Muscle layer of duodenum (tissue), 2 donors: ENCODE data around the gene DOCK1.

ENCODE experiments used
- H3K27ac ChIP-seq: one replicate; pipeline ENCODE4 v1.7.0; 2013; ENCODE audit warnings: mild to moderate bottlenecking, low read length
- H3K27me3 ChIP-seq: one replicate; pipeline ENCODE4 v1.7.0; 2013; ENCODE audit warnings: low read depth, mild to moderate bottlenecking, control low read depth, low read length
- H3K36me3 ChIP-seq, 2 donors: one replicate each; pipeline ENCODE4 v1.7.0; 2013; ENCODE audit warnings: low read length in 2 of 2, control low read depth in 1 of 2, mild to moderate bottlenecking in 1 of 2; ENCODE audit not compliant: insufficient read depth in 2 of 2, control insufficient read depth in 1 of 2
- H3K4me1 ChIP-seq, 2 donors: one replicate each; pipeline ENCODE4 v1.7.0; 2013; ENCODE audit warnings: low read length in 2 of 2, mild to moderate bottlenecking in 2 of 2, control low read depth in 1 of 2, moderate library complexity in 1 of 2; ENCODE audit not compliant: insufficient read depth in 2 of 2, control insufficient read depth in 1 of 2
- H3K4me3 ChIP-seq, 2 donors: one replicate each; pipeline ENCODE4 v1.7.0; 2013; ENCODE audit warnings: low read length in 2 of 2, low read depth in 1 of 2, mild to moderate bottlenecking in 1 of 2
- H3K9me3 ChIP-seq, 2 donors: one replicate each; pipeline ENCODE4 v1.7.0; 2013; ENCODE audit warnings: low read length in 2 of 2, control low read depth in 1 of 2, mild to moderate bottlenecking in 1 of 2; ENCODE audit not compliant: control insufficient read depth in 1 of 2
- donor health status: healthy.

The DOCK1 gene

DNA sequence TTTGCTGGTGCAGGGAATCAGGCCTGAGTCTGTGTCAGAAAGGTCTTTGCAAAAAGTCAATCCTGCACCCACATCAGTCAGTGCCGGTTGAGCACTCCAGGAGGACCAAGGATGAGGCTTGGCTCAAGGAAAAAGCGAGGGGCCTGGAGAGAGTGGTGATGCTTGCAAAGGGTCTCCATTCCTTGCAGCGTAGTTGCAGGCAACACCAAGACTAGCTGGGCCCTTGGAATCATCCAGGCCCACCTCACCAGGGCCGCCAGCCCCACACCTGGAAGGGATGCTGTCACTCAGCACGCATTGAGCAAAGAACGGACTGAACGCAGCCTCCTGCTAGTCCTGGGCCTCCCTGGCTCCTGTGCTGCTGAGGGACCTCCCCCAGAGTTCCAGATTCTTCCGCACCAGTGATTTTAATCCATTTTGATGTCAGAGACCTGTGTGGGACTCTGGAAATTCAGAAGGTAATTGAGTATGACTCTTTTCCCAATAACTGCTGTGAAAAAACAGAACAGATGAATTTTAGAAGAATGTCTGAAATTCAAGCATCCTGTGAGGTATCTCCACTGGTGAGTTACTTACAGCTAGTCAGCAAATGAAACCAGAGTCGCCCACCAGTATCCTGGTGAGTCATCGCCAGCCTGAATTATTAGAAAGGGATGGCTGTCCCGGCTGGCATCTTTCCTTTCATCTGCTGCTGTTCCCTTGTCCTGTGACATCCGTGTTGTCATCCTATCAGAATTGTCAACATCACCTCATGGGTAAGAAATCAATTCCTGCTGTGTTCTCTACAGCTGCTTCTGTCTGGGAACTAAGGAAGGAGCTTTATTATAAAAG lies 493.1 kb downstream of the DOCK1 start:
- no peaks in the 10 kb centered on the region for H3K9me3 ChIP-seq
- no peak overlapping the region for H3K27ac ChIP-seq
- H3K4me3 ChIP-seq = no peak overlapping the region
- no peaks in the 10 kb centered on the region for H3K4me1 ChIP-seq
- H3K36me3 ChIP-seq = peaks cover 0 to 10% of the 10 kb centered on the region in 2 donors
- H3K27me3 ChIP-seq = no peaks in the 10 kb centered on the region

DNA sequence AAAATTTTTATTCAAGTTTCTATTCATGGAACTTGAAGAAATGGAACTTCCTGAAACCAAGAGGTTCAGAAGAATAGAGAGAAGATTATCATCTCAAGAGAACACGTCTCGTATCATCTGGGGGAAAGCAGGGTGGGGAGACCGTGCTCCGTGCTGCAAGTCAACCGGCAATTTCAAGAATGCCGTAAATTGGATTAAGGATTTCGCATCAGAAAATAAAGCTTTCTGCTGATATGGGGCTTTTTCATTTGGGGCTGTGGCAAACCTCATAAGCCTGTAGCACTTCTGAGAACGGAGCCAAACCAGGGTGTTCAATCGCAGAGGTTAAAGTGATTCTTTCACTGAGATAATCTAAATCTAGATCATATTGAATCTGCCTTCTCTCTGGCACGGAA lies 493.7 kb downstream of the DOCK1 start:
- Histone ChIP-seq H3K4me1 (no peaks in the 10 kb centered on the region), H3K27ac (no peak overlapping the region), H3K9me3 (no peaks in the 10 kb centered on the region), H3K4me3 (no peak overlapping the region), H3K36me3 (peaks cover 0 to 10% of the 10 kb centered on the region in 2 donors), H3K27me3 (no peaks in the 10 kb centered on the region)

DNA sequence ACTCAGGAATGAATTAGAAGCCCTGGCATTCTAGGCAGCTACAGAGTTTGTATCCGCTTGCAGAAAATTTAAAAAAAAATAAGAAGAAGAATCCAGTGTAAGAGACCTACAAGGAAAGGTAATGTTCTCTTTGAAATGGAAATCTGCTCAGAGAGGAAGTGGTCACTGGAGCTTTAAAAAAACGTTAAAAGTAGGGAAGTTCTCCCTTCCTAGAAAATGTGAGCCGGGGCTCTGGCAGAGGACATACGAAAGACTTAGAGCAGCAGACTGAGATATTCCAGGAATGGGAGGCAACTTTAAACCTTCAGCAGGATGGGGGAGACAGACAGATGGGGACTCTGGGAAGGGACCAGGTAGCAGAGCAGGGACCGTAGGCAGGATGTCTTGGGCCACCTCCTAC lies 494.4 kb downstream of the DOCK1 start:
- Histone ChIP-seq H3K27ac (no peak overlapping the region), H3K4me1 (no peaks in the 10 kb centered on the region), H3K4me3 (no peak overlapping the region), H3K9me3 (no peaks in the 10 kb centered on the region), H3K27me3 (no peaks in the 10 kb centered on the region), H3K36me3 (peaks cover 0 to 10% of the 10 kb centered on the region in 2 donors)

DNA sequence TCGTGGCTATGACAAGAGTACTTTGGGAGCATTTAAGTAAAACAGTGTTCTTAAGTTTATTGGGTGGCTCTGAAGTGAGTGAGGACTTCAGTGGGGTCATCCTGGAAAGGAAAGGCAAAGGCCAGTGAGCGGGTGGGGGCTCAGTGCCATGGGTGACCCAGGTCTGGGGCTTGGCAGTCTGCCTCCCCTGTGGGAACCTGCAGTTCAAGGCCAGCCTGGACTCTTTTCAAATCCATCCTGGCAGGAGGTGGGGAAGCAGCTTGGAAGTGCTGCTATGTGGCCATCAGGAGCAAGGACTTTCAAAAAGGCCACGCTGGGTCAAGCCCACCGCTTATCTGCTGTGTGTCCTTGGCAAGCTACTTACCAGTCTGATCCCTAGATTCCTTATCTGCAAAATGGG lies 495.0 kb downstream of the DOCK1 start:
- peaks cover 0 to 10% of the 10 kb centered on the region in 2 donors for H3K36me3 ChIP-seq
- no peak overlapping the region for H3K4me3 ChIP-seq
- H3K27me3 ChIP-seq = no peaks in the 10 kb centered on the region
- H3K27ac ChIP-seq = no peak overlapping the region
- H3K9me3 ChIP-seq = no peaks in the 10 kb centered on the region
- no peaks in the 10 kb centered on the region for H3K4me1 ChIP-seq

DNA sequence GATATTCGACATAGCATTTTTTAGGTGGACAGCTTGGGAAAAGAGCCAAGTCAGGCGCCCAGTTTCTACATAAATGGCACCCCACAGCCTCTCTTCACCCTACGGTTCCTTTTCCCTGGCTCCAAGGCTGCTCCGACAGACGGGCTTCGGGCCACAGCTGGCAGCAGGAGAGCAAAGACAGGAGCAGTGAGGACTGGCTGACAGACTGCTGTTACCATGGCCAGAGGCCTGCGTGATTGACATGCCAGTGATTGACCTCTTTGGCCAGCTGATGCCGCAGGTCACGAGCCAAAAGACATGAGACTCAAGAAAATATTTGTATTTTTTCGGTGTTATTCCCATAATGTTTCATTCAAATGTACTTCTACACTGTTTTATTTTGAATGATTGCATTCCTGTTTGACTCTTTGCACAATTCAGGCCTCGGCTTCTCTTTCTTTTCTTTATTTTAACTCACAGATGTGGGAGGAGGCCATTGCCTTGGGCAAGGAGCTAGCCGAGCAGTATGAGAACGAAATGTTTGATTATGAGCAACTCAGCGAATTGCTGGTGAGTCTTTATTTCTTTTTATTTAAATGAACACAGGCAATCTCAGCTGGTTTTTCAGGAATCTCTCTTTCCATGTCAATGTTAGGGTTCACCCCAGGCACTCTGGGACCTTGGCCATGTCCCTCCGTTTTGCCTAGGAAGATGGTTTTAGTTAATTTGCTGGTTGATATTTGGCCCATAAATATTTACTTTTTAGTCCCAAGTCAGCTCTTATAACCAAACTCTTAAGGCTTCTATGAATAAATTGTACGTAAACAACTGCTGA lies 497.6 kb downstream of the DOCK1 start:
- Histone ChIP-seq H3K27ac (no peak overlapping the region), H3K4me1 (no peaks in the 10 kb centered on the region), H3K4me3 (no peak overlapping the region), H3K36me3 (peaks cover 0 to 14% of the 10 kb centered on the region in 2 donors), H3K27me3 (no peaks in the 10 kb centered on the region), H3K9me3 (no peaks in the 10 kb centered on the region)

DNA sequence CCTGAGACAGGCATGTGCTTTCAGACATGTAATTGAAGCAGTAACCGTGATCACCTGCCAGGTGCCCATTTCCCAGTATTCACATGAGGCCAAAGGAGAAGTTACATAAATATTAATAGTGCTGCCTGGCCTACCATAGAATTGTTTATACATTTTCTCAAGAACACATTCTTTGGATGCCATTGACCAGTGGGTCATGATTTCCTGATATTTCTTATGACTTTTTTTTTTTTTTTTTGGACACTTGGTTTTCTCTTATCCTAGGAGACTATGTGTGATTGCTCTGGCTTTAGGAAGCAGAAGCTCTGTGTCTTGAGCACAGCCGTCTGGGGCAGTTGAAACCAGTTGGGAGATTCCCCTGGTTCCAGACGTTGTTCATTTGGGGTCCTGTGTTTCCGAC lies 500.0 kb downstream of the DOCK1 start:
- H3K36me3 ChIP-seq = peaks cover 0 to 17% of the 10 kb centered on the region in 2 donors
- no peak overlapping the region for H3K4me3 ChIP-seq
- H3K9me3 ChIP-seq = no peaks in the 10 kb centered on the region
- no peak overlapping the region for H3K27ac ChIP-seq
- no peaks in the 10 kb centered on the region for H3K4me1 ChIP-seq
- no peaks in the 10 kb centered on the region for H3K27me3 ChIP-seq

DNA sequence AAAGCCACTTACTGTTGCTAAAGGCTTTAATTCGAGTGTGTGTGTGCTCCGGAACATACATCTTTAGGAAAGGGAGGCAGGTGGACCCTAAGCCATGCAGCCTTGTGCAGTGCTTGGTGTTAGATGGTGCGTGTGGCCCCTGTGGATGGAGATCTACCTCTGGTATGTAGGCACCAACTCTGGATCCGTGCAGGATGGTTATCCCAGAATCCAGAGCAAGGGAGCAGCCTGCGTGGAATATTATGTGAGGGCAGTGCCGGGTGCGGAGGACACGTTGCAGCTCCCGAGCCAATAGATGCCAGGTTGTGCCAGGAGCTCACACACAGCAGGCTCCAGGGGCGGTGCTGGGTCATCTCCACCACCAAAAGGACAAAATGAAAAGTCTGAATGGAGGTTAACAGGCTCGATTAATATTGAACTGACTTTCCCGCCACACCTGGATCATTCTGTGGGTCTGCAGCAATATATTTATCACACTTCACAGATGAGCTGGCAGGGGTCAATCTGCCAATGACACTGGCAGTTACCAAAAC lies 500.9 kb downstream of the DOCK1 start:
- no peaks in the 10 kb centered on the region for H3K27me3 ChIP-seq
- no peak overlapping the region for H3K4me3 ChIP-seq
- H3K9me3 ChIP-seq = no peaks in the 10 kb centered on the region
- H3K27ac ChIP-seq = no peak overlapping the region
- H3K4me1 ChIP-seq = no peaks in the 10 kb centered on the region
- peaks cover 3 to 20% of the 10 kb centered on the region in 2 donors for H3K36me3 ChIP-seq

DNA sequence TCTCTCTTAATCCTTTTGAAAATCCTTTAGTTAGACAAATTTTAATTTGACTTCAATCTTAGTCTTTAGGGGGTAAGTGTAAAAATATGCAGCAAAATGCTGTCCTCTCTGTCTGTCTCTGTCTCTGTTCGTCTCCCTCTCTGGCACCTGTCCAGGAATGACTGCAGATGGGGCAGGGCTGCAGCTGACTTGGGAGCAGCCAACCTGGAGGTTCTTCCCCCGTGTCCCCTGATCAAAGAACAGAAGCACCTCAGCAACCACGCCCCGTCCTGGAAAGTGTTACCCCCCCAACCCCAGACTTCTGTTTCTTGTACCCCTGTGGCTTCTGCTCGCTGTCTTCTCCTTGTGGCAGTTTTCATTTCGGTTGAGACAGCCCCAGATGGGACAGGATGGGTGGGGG lies 502.3 kb downstream of the DOCK1 start:
- H3K4me3 ChIP-seq = no peak overlapping the region
- H3K36me3 ChIP-seq = peaks cover 5 to 26% of the 10 kb centered on the region in 2 donors

DNA sequence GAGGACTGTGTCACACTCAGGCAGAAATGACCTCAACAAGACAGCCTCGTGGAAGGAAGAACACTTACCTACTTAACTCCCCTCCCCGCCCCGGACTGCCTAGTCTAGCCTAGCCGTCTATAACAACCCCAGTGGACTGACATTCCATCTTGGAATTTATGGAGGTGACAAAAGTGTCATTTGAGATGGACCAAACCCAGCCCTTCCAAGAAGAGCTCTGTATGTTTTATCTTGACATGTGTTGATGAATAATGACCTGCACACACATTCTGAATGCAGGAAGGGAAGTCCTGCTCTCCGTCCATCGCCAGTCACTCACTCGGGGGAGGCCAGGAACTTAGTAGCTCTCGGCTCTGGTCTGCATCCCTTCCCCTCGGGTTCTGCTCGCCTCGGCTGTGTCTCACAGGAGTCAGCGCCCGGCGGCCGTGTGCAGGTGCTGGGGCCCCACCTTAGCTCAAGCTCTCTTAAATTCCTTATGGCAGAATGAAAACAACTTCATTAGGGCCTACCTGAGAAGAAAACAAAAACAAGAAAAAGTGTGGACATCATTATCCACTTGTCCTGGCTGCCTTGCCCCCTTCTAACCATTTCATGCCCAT lies 503.0 kb downstream of the DOCK1 start:
- no peak overlapping the region for H3K27ac ChIP-seq
- H3K4me1 ChIP-seq = no peaks in the 10 kb centered on the region
- H3K4me3 ChIP-seq = no peak overlapping the region
- H3K27me3 ChIP-seq = no peaks in the 10 kb centered on the region
- peaks cover 5 to 26% of the 10 kb centered on the region in 2 donors for H3K36me3 ChIP-seq
- H3K9me3 ChIP-seq = no peaks in the 10 kb centered on the region

More for the DNA sequence above, 502.3 kb downstream of the DOCK1 start:
- no peak overlapping the region for H3K27ac ChIP-seq
- H3K4me1 ChIP-seq = no peaks in the 10 kb centered on the region
- no peaks in the 10 kb centered on the region for H3K9me3 ChIP-seq
- H3K27me3 ChIP-seq = no peaks in the 10 kb centered on the region

DNA sequence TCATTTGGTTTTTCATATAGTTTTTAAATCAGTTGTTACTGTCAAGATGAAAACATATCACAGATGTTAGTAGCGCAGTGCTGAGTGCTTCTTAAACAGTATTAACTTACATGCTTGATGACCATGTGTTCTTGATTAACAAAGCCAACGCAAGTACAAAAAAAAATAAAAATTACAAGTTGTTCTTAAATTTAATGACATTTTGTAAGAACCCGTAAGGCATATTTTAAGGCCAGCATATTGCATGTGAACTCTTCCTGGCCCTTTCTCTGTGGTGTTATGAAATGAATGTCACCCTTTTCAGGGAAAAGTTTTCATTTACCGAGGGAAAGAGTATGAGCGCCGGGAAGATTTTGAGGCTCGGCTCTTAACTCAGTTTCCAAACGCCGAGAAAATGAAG lies 503.5 kb downstream of the DOCK1 start:
- Histone ChIP-seq H3K27me3 (no peaks in the 10 kb centered on the region), H3K9me3 (no peaks in the 10 kb centered on the region), H3K27ac (no peak overlapping the region), H3K4me1 (no peaks in the 10 kb centered on the region), H3K4me3 (no peak overlapping the region), H3K36me3 (peaks cover 5 to 26% of the 10 kb centered on the region in 2 donors)

DNA sequence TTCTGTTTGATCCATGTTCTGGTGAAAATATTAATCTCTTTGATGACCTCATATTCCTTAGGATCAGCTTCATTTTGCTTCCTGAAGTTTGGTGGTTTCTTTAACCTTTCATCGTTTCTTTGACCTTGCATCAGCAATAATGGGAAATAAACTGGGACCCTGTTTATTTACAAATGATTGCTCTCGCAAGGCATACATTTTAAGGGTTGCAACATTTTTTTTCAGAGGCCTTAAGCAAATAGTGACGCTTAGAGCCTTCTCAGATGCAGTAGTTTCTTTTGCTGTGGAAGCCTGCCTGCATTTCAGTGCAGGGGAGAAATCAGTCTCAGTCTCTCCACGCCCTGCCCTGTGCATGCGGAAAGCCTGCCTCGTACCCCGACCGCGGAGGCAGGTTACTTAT lies 504.8 kb downstream of the DOCK1 start:
- H3K27ac ChIP-seq = no peak overlapping the region
- H3K27me3 ChIP-seq = no peaks in the 10 kb centered on the region
- peaks cover 5 to 26% of the 10 kb centered on the region in 2 donors for H3K36me3 ChIP-seq
- no peak overlapping the region for H3K4me3 ChIP-seq
- H3K9me3 ChIP-seq = no peaks in the 10 kb centered on the region
- H3K4me1 ChIP-seq = no peaks in the 10 kb centered on the region
